Activated naive CD4-positive, alpha-beta T cell treated with anti-CD3 and anti-CD28 coated beads for 36 hours (primary cell): ENCODE data around the gene FOXA3. TPM values are rescaled to one million over a fixed set of nuclear protein-coding genes. Genes with fewer than 3 reads are reported as not detected.
A peak's percentile ranks its signal among the peaks of the same experiment; 100 is the strongest.

ENCODE experiments used
- CTCF ChIA-PET: fragments of 350-600 bp; sonication (Branson Sonifier 250); formaldehyde crosslinking; loops from one replicate; lab custom pipeline; 2021; ENCODE audit warnings: antibody characterized with exemption; lab: Charles Lee
- DNase-seq: peaks from one replicate; pipeline ENCODE4 v3.0.0-alpha.2; 2020
- H3K27ac Mint-ChIP-seq: one replicate; pipeline ENCODE4 v1.8.0; 2021; ENCODE audit warnings: mild to moderate bottlenecking, mixed read lengths
- H3K27me3 Mint-ChIP-seq: one replicate; pipeline ENCODE4 v1.8.0; 2021; ENCODE audit warnings: low read depth, mixed read lengths
- H3K36me3 Mint-ChIP-seq: one replicate; pipeline ENCODE4 v1.8.0; 2021; ENCODE audit warnings: low read depth, mixed read lengths
- H3K4me1 Mint-ChIP-seq: one replicate; pipeline ENCODE4 v1.8.0; 2021; ENCODE audit warnings: low read depth, mixed read lengths
- H3K4me3 Mint-ChIP-seq: one replicate; pipeline ENCODE4 v1.8.0; 2021; ENCODE audit warnings: mild to moderate bottlenecking, moderate library complexity, mixed read lengths
- H3K9me3 Mint-ChIP-seq: one replicate; pipeline ENCODE4 v1.8.0; 2021; ENCODE audit warnings: mixed read lengths
- intact Hi-C: fragments of 100-400 bp; cut with micrococcal nuclease; formaldehyde crosslinking; loops from one replicate; pipeline ENCODE4 v1.15.1; 2023
- total RNA-seq, 2 experiments: library from RNA; stranded (reverse); gene quantifications; one replicate each; pipeline ENCODE4 v1.2.3, GENCODE V29; 2021

FOXA3 gene
- under 1 TPM in 1 of 2 experiments, not detected in 1; 0.20 TPM for total RNA-seq

- peak; percentile 67 for DNase-seq
- H3K9me3 Mint-ChIP-seq, result no peaks in the 10 kb centered on the region
- peaks cover 7% of the 10 kb centered on the region for H3K36me3 Mint-ChIP-seq
- H3K4me3 Mint-ChIP-seq, result peak within 1 kb of the TSS; percentile 88
- peaks cover 23% of the 10 kb centered on the region for H3K27me3 Mint-ChIP-seq
- CTCF ChIA-PET, result interaction anchor here (0.6 to 2.7 kb wide), 15 partner anchors 9 to 172 kb away, joined by 3 to 84 read pairs (median 4); partner anchors contain the start of genes CCDC61, IRF2BP1, MYPOP and QPCTL
- no peak within 1 kb of the TSS for H3K27ac Mint-ChIP-seq
- intact Hi-C loops, result loop anchor here (1.0 to 10.0 kb wide), 16 partner anchors 12 to 397 kb away; partner anchors contain the start of genes CCDC61, DMWD, FBXO46 and FOSB
- H3K4me1 Mint-ChIP-seq, result peaks cover 20% of the 10 kb centered on the region
Measured at GRCh38 chr19:45863840-45864628, at the start of gene FOXA3. TSS of gene FOXA3 (plus strand) at chr19:45864326. CDS start at chr19:45864457, 131 bp downstream.

GRCh38 chr19:45814851-45815480, 49.2 kb upstream of the FOXA3 start, which contains the start of gene RSPH6A:
TSS of gene RSPH6A (minus strand) at chr19:45815308. CDS start at chr19:45815176, 132 bp downstream.
- H3K27ac Mint-ChIP-seq, result no peak within 1 kb of the TSS
- no peak within 1 kb of the TSS for H3K4me3 Mint-ChIP-seq
- CTCF ChIA-PET, result interaction anchor here (0.6 to 1.8 kb wide), 4 partner anchors 11 to 67 kb away, joined by 3 to 10 read pairs (median 6); partner anchors contain the start of gene SIX5

GRCh38 chr19:45815481-45816216, 48.5 kb upstream of the FOXA3 start:
- Mint-ChIP-seq H3K36me3 (peaks cover 3% of the 10 kb centered on the region), H3K4me1 (peaks cover 7% of the 10 kb centered on the region), H3K4me3 (no peak overlapping the region), H3K9me3 (no peaks in the 10 kb centered on the region), H3K27me3 (peaks cover 19% of the 10 kb centered on the region), H3K27ac (no peak overlapping the region)
- CTCF ChIA-PET, result interaction anchor here (1.2 to 1.6 kb wide), 5 partner anchors 16 to 84 kb away, joined by 4 to 12 read pairs (median 5); partner anchors contain the start of genes IRF2BP1 and SIX5
- no peak for DNase-seq
- intact Hi-C loops, result loop anchor here (2.0 to 10.0 kb wide), 2 partner anchors 201 to 449 kb away; no protein-coding TSS in a partner anchor

More at GRCh38 chr19:45814851-45815480, 49.2 kb upstream of the FOXA3 start, which contains the start of gene RSPH6A:
- Mint-ChIP-seq H3K27me3 (peaks cover 21% of the 10 kb centered on the region), H3K9me3 (no peaks in the 10 kb centered on the region), H3K36me3 (peaks cover 1% of the 10 kb centered on the region), H3K4me1 (peaks cover 11% of the 10 kb centered on the region)
- intact Hi-C loops, result loop anchor here (10.0 kb wide), 1 partner anchor 450 kb away; no protein-coding TSS in a partner anchor
- DNase-seq, result no peak

GRCh38 chr19:45816236-45817009, 47.7 kb upstream of the FOXA3 start:
- no peak for DNase-seq
- Mint-ChIP-seq H3K4me3 (no peak overlapping the region), H3K36me3 (peaks cover 6% of the 10 kb centered on the region), H3K27me3 (peaks cover 19% of the 10 kb centered on the region), H3K9me3 (no peaks in the 10 kb centered on the region), H3K27ac (no peak overlapping the region), H3K4me1 (peaks cover 10% of the 10 kb centered on the region)
- CTCF ChIA-PET, result interaction anchor here (0.5 to 2.0 kb wide), 31 partner anchors 9 to 667 kb away, joined by 3 to 17 read pairs (median 4); partner anchors contain the start of genes DMPK, DMWD, IRF2BP1 and SIX5
- intact Hi-C loops, result loop anchor here (1.0 to 10.0 kb wide), 5 partner anchors 47 to 448 kb away; partner anchors contain the start of genes SIX5 and SYMPK

- H3K4me3 Mint-ChIP-seq, result no peak overlapping the region
- intact Hi-C loops, result loop anchor here (1.0 to 10.0 kb wide), 5 partner anchors 46 to 448 kb away; partner anchors contain the start of genes SIX5 and SYMPK
Measured at GRCh38 chr19:45817010-45817724, 47.0 kb upstream of the FOXA3 start.

GRCh38 chr19:45817725-45818301, 46.3 kb upstream of the FOXA3 start:
- CTCF ChIA-PET, result interaction anchor here (0.6 to 2.0 kb wide), 14 partner anchors 11 to 184 kb away, joined by 3 to 17 read pairs (median 3); partner anchors contain the start of gene DMPK
- H3K4me3 Mint-ChIP-seq, result no peak overlapping the region
- H3K4me1 Mint-ChIP-seq, result peaks cover 10% of the 10 kb centered on the region
- peaks cover 6% of the 10 kb centered on the region for H3K36me3 Mint-ChIP-seq
- peaks cover 19% of the 10 kb centered on the region for H3K27me3 Mint-ChIP-seq
- H3K9me3 Mint-ChIP-seq, result no peaks in the 10 kb centered on the region
- intact Hi-C loops, result loop anchor here (1.0 to 10.0 kb wide), 5 partner anchors 45 to 447 kb away; partner anchors contain the start of genes SIX5 and SYMPK
- no peak overlapping the region for H3K27ac Mint-ChIP-seq
- DNase-seq, result no peak

More at GRCh38 chr19:45817010-45817724, 47.0 kb upstream of the FOXA3 start:
- DNase-seq, result peak; percentile 99
- Mint-ChIP-seq H3K9me3 (no peaks in the 10 kb centered on the region), H3K36me3 (peaks cover 6% of the 10 kb centered on the region), H3K27ac (no peak overlapping the region), H3K27me3 (peaks cover 19% of the 10 kb centered on the region), H3K4me1 (peaks cover 10% of the 10 kb centered on the region)
- CTCF ChIA-PET, result interaction anchor here (0.5 to 2.0 kb wide), 36 partner anchors 10 to 667 kb away, joined by 3 to 17 read pairs (median 3); partner anchors contain the start of genes DMPK, DMWD, IRF2BP1 and SIX5

- CTCF ChIA-PET, result interaction anchor here (0.7 to 1.5 kb wide), 2 partner anchors 20 to 44 kb away, joined by 3 read pairs; partner anchors contain the start of gene FOXA3
- Mint-ChIP-seq H3K4me1 (peaks cover 12% of the 10 kb centered on the region), H3K9me3 (no peaks in the 10 kb centered on the region)
Measured at GRCh38 chr19:45819769-45820168, 44.4 kb upstream of the FOXA3 start.

GRCh38 chr19:45820413-45821102, 43.6 kb upstream of the FOXA3 start:
- peak overlapping the region; percentile 19 for H3K27ac Mint-ChIP-seq

More at GRCh38 chr19:45819769-45820168, 44.4 kb upstream of the FOXA3 start:
- H3K27me3 Mint-ChIP-seq, result peaks cover 4% of the 10 kb centered on the region
- H3K27ac Mint-ChIP-seq, result no peak overlapping the region
- intact Hi-C loops, result loop anchor here (10.0 kb wide), 1 partner anchor 445 kb away; no protein-coding TSS in a partner anchor
- no peak overlapping the region for H3K4me3 Mint-ChIP-seq
- peaks cover 13% of the 10 kb centered on the region for H3K36me3 Mint-ChIP-seq
- no peak for DNase-seq

GRCh38 chr19:45821103-45821521, 43.0 kb upstream of the FOXA3 start:
- Mint-ChIP-seq H3K27ac (no peak overlapping the region), H3K4me3 (no peak overlapping the region), H3K4me1 (peaks cover 9% of the 10 kb centered on the region), H3K27me3 (no peaks in the 10 kb centered on the region), H3K9me3 (no peaks in the 10 kb centered on the region), H3K36me3 (peaks cover 16% of the 10 kb centered on the region)
- intact Hi-C loops, result no loop called here
- no peak for DNase-seq
- CTCF ChIA-PET, result interaction anchor here (0.6 kb wide), 1 partner anchor 12 kb away, joined by 3 read pairs; no protein-coding TSS in a partner anchor

More at GRCh38 chr19:45820413-45821102, 43.6 kb upstream of the FOXA3 start:
- intact Hi-C loops, result no loop called here
- H3K36me3 Mint-ChIP-seq, result peaks cover 13% of the 10 kb centered on the region
- H3K4me1 Mint-ChIP-seq, result peaks cover 9% of the 10 kb centered on the region
- DNase-seq, result no peak
- H3K27me3 Mint-ChIP-seq, result peaks cover 2% of the 10 kb centered on the region
- H3K4me3 Mint-ChIP-seq, result no peak overlapping the region
- CTCF ChIA-PET, result interaction anchor here (0.6 to 1.5 kb wide), 3 partner anchors 12 to 44 kb away, joined by 3 read pairs; partner anchors contain the start of gene FOXA3
- H3K9me3 Mint-ChIP-seq, result no peaks in the 10 kb centered on the region
